HG02885 (cell line): Measurements from ENCODE around the gene ELF1.
"Not testable (repeated sequence)": the region's sequence is repeated elsewhere in the genome, so short reads cannot be mapped to it uniquely, and the experiment has no call there.

Source experiments
- ATAC-seq: cut with Tn5 transposase; IDR thresholded peaks from one replicate; pipeline ENCODE4 v1.9.1; 2021; ENCODE audit warnings: mild to moderate bottlenecking; ENCODE audit not compliant: unreplicated experiment, poor library complexity

The ELF1 gene

GRCh38 chr13:40909541-40910200 is 109.4 kb downstream of the ELF1 start:
- ATAC-seq, result not testable (repeated sequence)

DNA sequence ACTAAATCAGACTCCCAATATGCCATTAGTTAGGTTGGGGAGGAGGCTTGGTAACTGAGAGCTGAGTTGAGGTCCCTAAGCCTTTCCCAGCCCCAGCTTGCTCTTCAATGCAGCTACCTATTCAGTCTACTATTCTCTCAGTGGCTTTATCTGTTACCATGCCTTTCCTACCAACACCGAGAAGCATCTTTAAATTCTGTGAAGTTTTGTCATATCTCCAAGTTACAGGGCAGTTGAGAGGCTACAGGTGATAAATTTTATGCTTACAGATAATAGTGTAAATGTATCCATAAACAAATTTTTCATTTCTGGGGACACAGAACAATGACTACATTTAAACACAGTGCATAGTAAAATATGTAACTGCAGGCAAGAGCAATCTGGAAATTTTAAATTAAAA is 110.6 kb downstream of the ELF1 start:
- no peak for ATAC-seq

DNA sequence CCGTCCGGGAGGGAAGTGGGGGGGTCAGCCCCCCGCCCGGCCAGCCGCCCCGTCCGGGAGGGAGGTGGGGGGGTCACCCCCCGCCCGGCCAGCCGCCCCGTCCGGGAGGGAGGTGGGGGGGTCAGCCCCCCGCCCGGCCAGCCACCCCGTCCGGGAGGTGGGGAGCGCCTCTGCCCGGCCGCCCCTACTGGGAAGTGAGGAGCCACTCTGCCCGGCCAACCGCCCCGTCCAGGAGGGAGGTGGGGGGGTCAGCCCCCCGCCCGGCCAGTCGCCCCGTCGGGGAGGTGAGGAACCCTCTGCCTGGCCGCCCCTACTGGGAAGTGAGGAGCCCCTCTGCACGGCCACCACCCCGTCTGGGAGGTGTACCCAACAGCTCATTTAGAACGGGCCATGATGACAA is 118.1 kb downstream of the ELF1 start:
- ATAC-seq, result not testable (repeated sequence)

- not testable (repeated sequence) for ATAC-seq
Observed at GRCh38 chr13:40900568-40900967, 118.5 kb downstream of the ELF1 start.

DNA sequence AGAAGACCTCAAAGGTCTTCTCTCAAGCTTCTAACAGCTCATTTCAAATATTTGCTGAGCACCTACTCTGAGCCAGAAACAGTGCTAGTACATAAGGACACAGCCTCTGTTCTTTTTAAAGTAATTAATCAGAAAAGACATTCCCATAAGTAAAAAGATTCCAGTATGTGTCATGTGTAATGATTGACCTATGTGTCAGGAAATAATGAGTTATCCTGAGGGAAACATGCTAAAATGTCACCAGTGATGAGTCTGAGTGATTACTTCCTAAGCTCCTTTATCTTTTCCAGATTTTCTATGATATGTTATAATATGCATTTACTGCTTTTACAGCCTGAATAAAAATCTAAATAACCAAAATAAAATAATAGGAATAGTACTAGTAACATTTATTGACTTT is 122.1 kb downstream of the ELF1 start:
- no peak for ATAC-seq

DNA sequence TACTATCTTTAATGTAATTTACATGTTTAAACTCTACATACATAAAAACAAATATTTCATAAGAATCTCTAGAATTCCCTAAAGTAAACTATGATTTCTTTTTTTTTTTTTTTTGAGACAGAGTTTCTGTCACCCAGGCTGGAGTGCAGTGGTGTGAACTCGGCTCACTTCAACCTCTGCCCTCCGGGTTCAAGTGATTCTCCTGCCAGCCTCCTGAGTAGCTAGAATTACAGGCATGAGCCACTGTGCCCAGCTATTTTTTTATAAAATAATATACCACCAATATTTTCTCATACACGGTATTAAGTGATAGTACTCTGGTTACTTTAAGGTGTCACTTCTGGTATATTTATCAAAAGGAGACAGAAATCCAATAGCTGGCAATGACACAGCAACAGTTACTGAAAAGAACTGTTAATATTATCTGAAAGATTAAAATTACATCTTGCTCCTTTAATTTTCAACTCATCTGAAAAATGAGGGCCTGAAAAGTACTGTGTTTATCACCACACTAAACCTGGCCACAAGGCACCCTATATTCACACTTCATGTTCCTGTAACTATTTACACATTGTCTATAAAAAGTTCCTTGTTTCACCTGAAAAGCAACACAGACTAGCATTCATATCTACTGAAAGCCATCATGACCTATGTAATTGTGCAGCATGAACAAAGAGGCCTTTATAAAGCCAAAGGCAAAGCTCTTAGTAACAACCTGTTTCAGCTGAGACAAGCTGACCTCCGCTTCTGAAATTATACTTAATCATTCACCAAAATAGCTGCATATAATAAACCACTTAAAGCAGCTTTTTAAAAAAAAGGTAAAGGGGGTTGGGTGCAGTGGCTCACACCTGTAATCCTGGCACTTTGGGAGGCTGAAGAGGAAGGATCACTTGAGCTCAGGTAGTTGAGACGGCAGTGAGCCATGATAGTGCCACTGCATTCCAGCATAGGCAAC is 123.6 kb downstream of the ELF1 start:
- ATAC-seq, result no peak

GRCh38 chr13:40893573-40893972 is 125.5 kb downstream of the ELF1 start:
- not testable (repeated sequence) for ATAC-seq

DNA sequence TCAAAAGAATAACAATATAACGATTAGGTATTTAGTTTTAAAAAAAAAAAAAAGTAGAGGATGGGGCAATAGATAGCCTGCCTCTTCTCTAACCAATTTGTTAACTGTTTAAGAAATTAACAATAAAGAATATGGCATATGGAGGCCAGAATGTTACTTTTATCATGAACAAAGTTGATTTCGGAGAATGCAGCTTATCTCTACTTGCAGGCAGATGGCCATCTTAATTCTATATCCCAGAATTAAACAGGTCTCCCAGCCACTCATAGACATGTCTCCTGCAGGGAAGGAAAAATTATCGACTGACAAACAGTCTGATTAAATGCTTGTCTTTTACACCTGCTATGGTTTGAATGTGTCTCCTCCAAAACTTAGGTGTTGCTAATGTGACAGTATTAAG is 133.1 kb downstream of the ELF1 start:
- ATAC-seq, result no peak

DNA sequence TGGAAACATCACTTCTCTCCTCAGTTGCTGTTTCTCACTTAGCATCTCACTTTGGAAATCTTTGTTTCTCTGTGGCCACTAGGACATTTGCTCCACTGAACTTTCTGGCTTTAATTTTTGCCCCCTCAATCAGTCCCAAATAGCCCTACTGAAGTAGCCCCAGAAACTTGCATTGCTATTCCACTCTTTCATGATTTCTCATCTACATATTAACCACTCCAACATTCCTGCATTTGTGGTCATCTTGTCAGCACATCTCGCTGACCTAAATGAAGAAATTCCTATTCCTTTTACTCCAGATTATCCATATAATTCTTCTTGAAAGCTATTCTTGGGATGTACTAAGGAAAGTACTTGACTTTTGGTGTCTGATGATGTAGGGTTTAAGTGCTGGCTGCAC is 134.9 kb downstream of the ELF1 start:
- ATAC-seq, result not testable (repeated sequence)
